Nephron progenitor cell (in vitro differentiated cells): ENCODE data around the gene ASAH2.

Experiments
- DNase-seq: peaks from one replicate; pipeline ENCODE4 v3.0.0; 2021
- H3K27ac Mint-ChIP-seq: 2 replicates; pipeline ENCODE4 v1.8.0; 2021; ENCODE audit warnings: mild to moderate bottlenecking, moderate library complexity, mixed read lengths
- H3K27me3 Mint-ChIP-seq: 2 replicates; pipeline ENCODE4 v1.8.0; 2021; ENCODE audit warnings: mild to moderate bottlenecking, low read depth, mixed read lengths; ENCODE audit not compliant: poor library complexity
- H3K36me3 Mint-ChIP-seq: 2 replicates; pipeline ENCODE4 v1.8.0; 2021; ENCODE audit warnings: low read depth, mixed read lengths
- H3K4me1 Mint-ChIP-seq: 2 replicates; pipeline ENCODE4 v1.8.0; 2021; ENCODE audit warnings: mixed read lengths
- H3K4me3 Mint-ChIP-seq: 2 replicates; pipeline ENCODE4 v1.8.0; 2021; ENCODE audit warnings: mild to moderate bottlenecking, moderate library complexity, mixed read lengths
- H3K9me3 Mint-ChIP-seq: 2 replicates; pipeline ENCODE4 v1.8.0; 2021; ENCODE audit warnings: mild to moderate bottlenecking, moderate library complexity, mixed read lengths
- CTCF ChIP-seq: fragments of 200-600 bp; sonication (generic); IDR thresholded peaks from 2 replicates; pipeline ENCODE4 v1.5.0; 2021; ENCODE audit warnings: antibody characterized with exemption

ASAH2 gene

GRCh38 chr10:50291261-50291850, 40.0 kb upstream of the ASAH2 start:
- no peak overlapping the region for H3K27ac Mint-ChIP-seq
- DNase-seq = no peak
- no peaks in the 10 kb centered on the region for H3K4me1 Mint-ChIP-seq
- no peak for TF ChIP-seq CTCF
- peaks cover 15% of the 10 kb centered on the region for H3K27me3 Mint-ChIP-seq
- peaks cover 10% of the 10 kb centered on the region for H3K9me3 Mint-ChIP-seq
- H3K4me3 Mint-ChIP-seq = no peak overlapping the region
- no peaks in the 10 kb centered on the region for H3K36me3 Mint-ChIP-seq

GRCh38 chr10:50289196-50289595, 37.9 kb upstream of the ASAH2 start:
- H3K4me1 Mint-ChIP-seq = no peaks in the 10 kb centered on the region
- H3K27ac Mint-ChIP-seq = no peak overlapping the region
- no peak for TF ChIP-seq CTCF
- no peak for DNase-seq
- no peak overlapping the region for H3K4me3 Mint-ChIP-seq
- H3K36me3 Mint-ChIP-seq = no peaks in the 10 kb centered on the region
- peaks cover 15% of the 10 kb centered on the region for H3K27me3 Mint-ChIP-seq
- no peaks in the 10 kb centered on the region for H3K9me3 Mint-ChIP-seq

- H3K27ac Mint-ChIP-seq = no peak overlapping the region
- H3K4me1 Mint-ChIP-seq = no peaks in the 10 kb centered on the region
- peaks cover 12% of the 10 kb centered on the region for H3K27me3 Mint-ChIP-seq
- no peak overlapping the region for H3K4me3 Mint-ChIP-seq
- TF ChIP-seq CTCF = no peak
- H3K9me3 Mint-ChIP-seq = no peaks in the 10 kb centered on the region
- no peaks in the 10 kb centered on the region for H3K36me3 Mint-ChIP-seq
- no peak for DNase-seq
These were observed 35.9 kb upstream of the ASAH2 start for GRCh38 chr10:50286996-50287803.

- no peak overlapping the region for H3K4me3 Mint-ChIP-seq
- H3K27ac Mint-ChIP-seq = no peak overlapping the region
- TF ChIP-seq CTCF = no peak
- no peaks in the 10 kb centered on the region for H3K36me3 Mint-ChIP-seq
- H3K4me1 Mint-ChIP-seq = no peaks in the 10 kb centered on the region
- H3K9me3 Mint-ChIP-seq = no peaks in the 10 kb centered on the region
- no peak for DNase-seq
- H3K27me3 Mint-ChIP-seq = peaks cover 16% of the 10 kb centered on the region
These were observed 35.2 kb upstream of the ASAH2 start for GRCh38 chr10:50286517-50286916.

GRCh38 chr10:50281967-50282522, 30.7 kb upstream of the ASAH2 start:
- Mint-ChIP-seq H3K36me3 (no peaks in the 10 kb centered on the region), H3K27ac (no peak overlapping the region), H3K4me3 (no peak overlapping the region), H3K4me1 (no peaks in the 10 kb centered on the region), H3K9me3 (no peaks in the 10 kb centered on the region), H3K27me3 (peaks cover 18% of the 10 kb centered on the region)
- no peak for DNase-seq
- TF ChIP-seq CTCF = no peak
